Adipocyte (in vitro differentiated cells): ENCODE data around the gene FAM181A.

Experiments
- DNase-seq: peaks from one replicate; pipeline ENCODE4 v3.0.0-alpha.2; 2015; ENCODE audit warnings: low read depth
- H3K27me3 ChIP-seq: replicated peaks from 2 replicates; pipeline ENCODE4 v1.7.0; 2013; ENCODE audit warnings: mild to moderate bottlenecking, low read length, moderate library complexity; ENCODE audit not compliant: control insufficient read depth, insufficient read depth
- H3K36me3 ChIP-seq: 2 replicates; pipeline ENCODE4 v1.7.0; 2013; ENCODE audit warnings: low read length, mild to moderate bottlenecking, moderate library complexity; ENCODE audit not compliant: control insufficient read depth, insufficient read depth, severe bottlenecking
- H3K4me1 ChIP-seq: 2 replicates; pipeline ENCODE4 v1.7.0; 2013; ENCODE audit warnings: mild to moderate bottlenecking, low read length, moderate library complexity; ENCODE audit not compliant: control insufficient read depth, insufficient read depth
- H3K4me3 ChIP-seq: 2 replicates; pipeline ENCODE4 v1.7.0; 2013; ENCODE audit warnings: mild to moderate bottlenecking, low read length, moderate library complexity
- H3K9ac ChIP-seq: 2 replicates; pipeline ENCODE4 v1.7.0; 2013; ENCODE audit warnings: mild to moderate bottlenecking, low read length, moderate library complexity
- H3K9me3 ChIP-seq: 2 replicates; pipeline ENCODE4 v1.7.0; 2013; ENCODE audit warnings: mild to moderate bottlenecking, low read length, moderate library complexity; ENCODE audit not compliant: control insufficient read depth

The FAM181A gene

GRCh38 chr14:93926873-93927799, at the start of gene FAM181A:
FAM181A (plus strand) TSS chr14:93927344; CDS start chr14:93928286, 942 bp downstream.
- H3K4me1 ChIP-seq: no peaks in the 10 kb centered on the region
- no peak within 1 kb of the TSS for H3K4me3 ChIP-seq
- no peaks in the 10 kb centered on the region for H3K36me3 ChIP-seq
- H3K9me3 ChIP-seq: no peaks in the 10 kb centered on the region
- peaks cover 18% of the 10 kb centered on the region for H3K27me3 ChIP-seq
- H3K9ac ChIP-seq: no peak within 1 kb of the TSS
- DNase-seq: peak; percentile 14

GRCh38 chr14:93878212-93878611, 48.9 kb upstream of the FAM181A start:
- H3K9ac ChIP-seq: no peak overlapping the region
- H3K4me3 ChIP-seq: no peak overlapping the region
- peaks cover 16% of the 10 kb centered on the region for H3K9me3 ChIP-seq
- no peak for DNase-seq
- H3K36me3 ChIP-seq: no peaks in the 10 kb centered on the region
- H3K27me3 ChIP-seq: peaks cover 30% of the 10 kb centered on the region
- H3K4me1 ChIP-seq: peaks cover 14% of the 10 kb centered on the region

GRCh38 chr14:93878871-93879270, 48.3 kb upstream of the FAM181A start:
- H3K27me3 ChIP-seq: peaks cover 30% of the 10 kb centered on the region
- H3K36me3 ChIP-seq: no peaks in the 10 kb centered on the region
- no peak for DNase-seq
- no peak overlapping the region for H3K9ac ChIP-seq
- peaks cover 14% of the 10 kb centered on the region for H3K4me1 ChIP-seq
- peaks cover 16% of the 10 kb centered on the region for H3K9me3 ChIP-seq
- no peak overlapping the region for H3K4me3 ChIP-seq

- DNase-seq: no peak
- Histone ChIP-seq H3K9ac (no peak overlapping the region), H3K9me3 (peaks cover 16% of the 10 kb centered on the region), H3K4me3 (peak overlapping the region; percentile 56), H3K27me3 (peaks cover 30% of the 10 kb centered on the region), H3K4me1 (peaks cover 14% of the 10 kb centered on the region), H3K36me3 (no peaks in the 10 kb centered on the region)
These were observed 47.7 kb upstream of the FAM181A start for GRCh38 chr14:93879362-93879983.

- peaks cover 14% of the 10 kb centered on the region for H3K4me1 ChIP-seq
- no peaks in the 10 kb centered on the region for H3K36me3 ChIP-seq
- peaks cover 16% of the 10 kb centered on the region for H3K9me3 ChIP-seq
- peak overlapping the region; percentile 56 for H3K4me3 ChIP-seq
- DNase-seq: peak; percentile 81
- H3K27me3 ChIP-seq: peaks cover 26% of the 10 kb centered on the region
- no peak overlapping the region for H3K9ac ChIP-seq
These were observed 46.9 kb upstream of the FAM181A start for GRCh38 chr14:93880021-93880820.

GRCh38 chr14:93884950-93885349, 42.2 kb upstream of the FAM181A start:
- DNase-seq: no peak

GRCh38 chr14:93888995-93889394, 38.1 kb upstream of the FAM181A start:
- Histone ChIP-seq H3K9ac (no peak overlapping the region), H3K4me3 (no peak overlapping the region), H3K9me3 (peaks cover 10% of the 10 kb centered on the region), H3K4me1 (peaks cover 7% of the 10 kb centered on the region), H3K27me3 (peaks cover 54% of the 10 kb centered on the region), H3K36me3 (no peaks in the 10 kb centered on the region)
- no peak for DNase-seq

More at GRCh38 chr14:93884950-93885349, 42.2 kb upstream of the FAM181A start:
- H3K27me3 ChIP-seq: peaks cover 39% of the 10 kb centered on the region
- no peaks in the 10 kb centered on the region for H3K36me3 ChIP-seq
- H3K9ac ChIP-seq: no peak overlapping the region
- H3K9me3 ChIP-seq: peaks cover 27% of the 10 kb centered on the region
- no peak overlapping the region for H3K4me3 ChIP-seq
- peaks cover 7% of the 10 kb centered on the region for H3K4me1 ChIP-seq

GRCh38 chr14:93889739-93890483, 37.2 kb upstream of the FAM181A start:
- H3K4me3 ChIP-seq: no peak overlapping the region
- peaks cover 10% of the 10 kb centered on the region for H3K9me3 ChIP-seq
- H3K4me1 ChIP-seq: peaks cover 7% of the 10 kb centered on the region
- H3K36me3 ChIP-seq: no peaks in the 10 kb centered on the region
- no peak overlapping the region for H3K9ac ChIP-seq
- H3K27me3 ChIP-seq: peaks cover 57% of the 10 kb centered on the region
- no peak for DNase-seq

GRCh38 chr14:93891756-93892504, 35.2 kb upstream of the FAM181A start:
- H3K36me3 ChIP-seq: no peaks in the 10 kb centered on the region
- peaks cover 7% of the 10 kb centered on the region for H3K4me1 ChIP-seq
- DNase-seq: no peak
- no peak overlapping the region for H3K4me3 ChIP-seq
- H3K9me3 ChIP-seq: peaks cover under 1% of the 10 kb centered on the region
- no peak overlapping the region for H3K9ac ChIP-seq
- peaks cover 65% of the 10 kb centered on the region for H3K27me3 ChIP-seq

- Histone ChIP-seq H3K4me3 (no peak overlapping the region), H3K4me1 (peaks cover 7% of the 10 kb centered on the region), H3K36me3 (no peaks in the 10 kb centered on the region), H3K9me3 (peaks cover 6% of the 10 kb centered on the region), H3K27me3 (peaks cover 61% of the 10 kb centered on the region), H3K9ac (no peak overlapping the region)
- DNase-seq: no peak
These were observed 34.7 kb upstream of the FAM181A start for GRCh38 chr14:93892505-93892839.
